HG03025 (cell line): ENCODE results near the gene ENPP6.
"Not testable (repeated sequence)": the region's sequence is repeated elsewhere in the genome, so short reads cannot be mapped to it uniquely, and the experiment has no call there.

ENCODE experiments used
- ATAC-seq: cut with Tn5 transposase; IDR thresholded peaks from one replicate; pipeline ENCODE4 v1.9.1; 2021; ENCODE audit warnings: mild to moderate bottlenecking, moderate library complexity; ENCODE audit not compliant: unreplicated experiment, low FRiP score

ENPP6 gene

GRCh38 chr4:184150102-184150839 lies 67.4 kb downstream of the ENPP6 start:
- no peak for ATAC-seq

DNA sequence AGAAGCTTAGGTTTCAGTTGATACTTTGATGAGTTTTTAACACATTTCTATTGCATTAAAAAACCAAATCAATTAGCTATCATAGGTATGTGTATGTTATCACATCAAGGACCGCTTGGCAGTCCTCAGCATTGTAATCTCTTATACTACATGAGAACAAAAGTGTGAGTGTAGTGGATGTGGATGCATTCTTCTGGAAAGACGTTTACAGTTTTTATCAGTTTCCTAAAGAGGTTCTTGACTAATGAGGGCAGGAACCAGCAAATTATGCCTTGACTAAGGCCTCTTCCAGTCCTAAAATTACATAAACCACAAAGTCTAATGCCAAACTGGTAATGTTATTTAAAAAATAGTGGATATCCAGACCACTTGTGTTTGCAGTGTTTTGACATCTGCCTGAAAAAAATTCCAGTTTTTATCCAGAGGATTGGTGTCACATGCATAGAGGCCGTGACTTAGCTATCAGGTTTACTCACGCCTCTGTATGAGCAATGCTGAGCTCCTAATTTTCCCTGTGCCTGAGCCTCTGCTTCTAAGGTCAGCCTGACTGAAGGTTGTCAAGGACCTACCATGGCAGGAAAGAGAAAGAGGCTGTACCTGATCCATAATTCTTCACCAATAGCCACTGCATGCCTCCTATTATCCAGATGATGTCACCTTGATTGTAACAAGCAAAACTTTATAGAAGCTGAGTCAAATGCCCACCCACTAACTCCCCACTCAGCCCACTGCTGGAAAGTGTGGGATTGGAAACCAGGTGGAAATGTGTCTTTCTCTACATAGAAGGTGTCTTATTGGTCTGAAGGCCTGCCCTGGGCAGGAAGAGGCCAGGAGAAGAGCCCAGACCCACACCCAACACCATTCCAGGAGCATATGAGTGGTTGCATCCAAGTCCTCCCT lies 68.7 kb downstream of the ENPP6 start:
- no peak for ATAC-seq

DNA sequence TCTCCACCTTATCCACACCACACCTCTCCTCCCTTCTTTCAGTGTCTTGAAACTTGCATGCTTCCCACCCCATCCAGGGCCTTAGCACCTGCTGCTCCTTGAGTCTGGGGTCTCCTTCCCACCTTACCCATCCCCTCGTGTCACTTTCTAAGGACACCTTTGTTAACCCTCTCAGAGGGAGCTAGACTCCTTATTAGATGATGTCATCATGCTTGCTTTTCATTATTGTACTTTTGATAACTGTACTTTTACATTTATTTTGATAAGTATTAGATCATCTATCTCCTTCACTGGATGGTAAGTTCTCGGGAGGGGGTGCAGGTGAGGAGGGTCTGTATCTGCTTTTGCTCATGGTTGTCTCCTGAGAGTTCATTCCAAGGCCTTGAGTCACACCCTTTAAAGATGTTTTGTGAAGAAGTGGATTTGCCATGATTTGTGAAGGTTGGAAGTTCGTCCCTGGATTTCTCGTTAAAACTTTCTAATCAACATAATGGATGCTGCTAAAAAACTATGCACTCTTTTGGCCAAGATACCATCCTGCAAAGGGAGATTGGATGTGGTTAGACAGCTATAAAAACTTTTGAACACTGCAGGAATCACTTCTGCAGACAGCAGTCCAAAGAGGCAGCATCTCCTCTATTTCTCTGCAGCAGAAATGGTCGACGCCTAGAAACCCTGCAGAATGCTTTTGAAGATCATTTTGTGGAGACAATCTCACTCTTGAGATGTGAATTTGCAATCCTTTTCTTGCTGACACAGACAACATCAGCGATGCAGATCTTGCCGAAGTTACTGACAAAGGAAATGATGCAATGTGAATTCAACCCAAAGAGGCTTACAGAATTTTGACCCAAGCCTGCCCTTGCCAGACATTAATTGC lies 69.6 kb downstream of the ENPP6 start:
- no peak for ATAC-seq

DNA sequence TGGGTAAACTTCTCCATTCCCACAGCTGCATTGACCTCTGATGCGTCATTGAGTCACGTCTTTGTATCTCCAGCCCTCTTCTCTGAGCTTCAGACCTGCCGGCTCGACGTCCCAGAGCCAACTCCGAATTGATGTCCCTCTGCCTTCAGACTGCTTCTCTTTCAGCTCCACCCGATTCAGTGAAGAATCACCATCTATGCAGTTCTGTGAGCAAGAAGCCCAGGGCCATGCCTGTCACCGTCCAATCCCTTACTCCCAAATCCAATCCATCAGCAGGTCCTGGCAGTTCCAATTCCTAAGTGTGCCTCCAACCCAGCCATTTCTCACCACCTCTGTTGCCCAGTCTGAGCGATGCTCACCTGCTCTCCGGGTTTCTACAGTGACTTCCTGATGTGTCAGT lies 70.7 kb downstream of the ENPP6 start:
- no peak for ATAC-seq

DNA sequence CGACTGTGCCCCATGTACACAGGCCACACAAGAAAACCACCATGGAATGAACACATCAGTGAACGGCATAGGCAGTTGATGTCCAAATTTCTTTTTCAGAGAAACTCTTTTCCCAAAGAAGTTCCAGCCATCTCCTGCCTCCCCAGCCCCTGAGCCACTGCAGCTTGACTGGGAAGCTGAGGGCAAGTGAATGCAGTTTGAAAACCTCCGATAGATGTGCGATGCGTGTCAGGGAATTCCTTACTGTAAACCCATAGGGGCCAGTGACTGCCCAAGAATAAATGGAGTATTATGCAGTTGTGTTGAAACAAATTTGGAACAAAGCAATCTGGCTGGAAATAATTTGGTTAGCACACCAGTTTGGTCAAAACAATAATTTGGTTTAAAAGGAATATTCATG lies 72.1 kb downstream of the ENPP6 start:
- no peak for ATAC-seq

DNA sequence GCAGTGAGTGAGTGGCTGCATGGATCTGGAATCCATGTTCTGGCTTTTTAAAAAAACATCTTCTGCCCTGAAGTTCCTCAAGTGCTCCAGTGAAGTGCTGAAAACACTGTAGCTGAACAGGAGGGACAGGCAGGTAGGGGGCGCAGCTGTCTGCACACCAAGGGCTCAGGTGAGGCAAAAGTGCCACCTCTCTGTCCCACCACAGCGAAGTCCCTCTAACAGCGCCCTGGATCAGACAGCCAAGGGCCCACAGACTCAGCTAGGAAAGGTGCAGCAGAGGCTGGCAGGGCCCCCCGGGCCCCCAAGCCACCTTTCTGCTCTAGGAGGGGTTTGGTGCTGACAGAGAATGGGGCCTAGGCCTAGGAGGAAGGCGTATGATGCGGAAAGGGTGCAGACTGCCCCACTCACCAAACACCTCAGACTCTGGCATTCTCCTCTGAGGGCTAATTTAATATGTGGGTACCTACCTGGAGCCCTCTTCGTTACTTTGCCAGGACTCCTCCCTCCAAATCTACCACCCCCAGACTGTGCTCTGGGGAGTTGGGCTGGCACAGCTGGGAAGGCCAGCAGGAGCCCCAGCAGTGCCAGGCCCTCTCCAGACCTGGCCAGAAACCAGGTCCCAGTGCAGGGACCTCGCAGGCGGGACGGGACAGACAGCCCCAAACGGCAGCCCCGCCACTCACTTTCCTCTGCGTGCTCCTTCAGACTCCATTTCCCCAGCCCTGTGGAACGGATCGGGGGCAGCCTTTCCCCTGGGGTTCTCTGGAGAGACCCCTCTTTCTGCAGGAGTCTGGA lies 73.7 kb downstream of the ENPP6 start:
- ATAC-seq = no peak

DNA sequence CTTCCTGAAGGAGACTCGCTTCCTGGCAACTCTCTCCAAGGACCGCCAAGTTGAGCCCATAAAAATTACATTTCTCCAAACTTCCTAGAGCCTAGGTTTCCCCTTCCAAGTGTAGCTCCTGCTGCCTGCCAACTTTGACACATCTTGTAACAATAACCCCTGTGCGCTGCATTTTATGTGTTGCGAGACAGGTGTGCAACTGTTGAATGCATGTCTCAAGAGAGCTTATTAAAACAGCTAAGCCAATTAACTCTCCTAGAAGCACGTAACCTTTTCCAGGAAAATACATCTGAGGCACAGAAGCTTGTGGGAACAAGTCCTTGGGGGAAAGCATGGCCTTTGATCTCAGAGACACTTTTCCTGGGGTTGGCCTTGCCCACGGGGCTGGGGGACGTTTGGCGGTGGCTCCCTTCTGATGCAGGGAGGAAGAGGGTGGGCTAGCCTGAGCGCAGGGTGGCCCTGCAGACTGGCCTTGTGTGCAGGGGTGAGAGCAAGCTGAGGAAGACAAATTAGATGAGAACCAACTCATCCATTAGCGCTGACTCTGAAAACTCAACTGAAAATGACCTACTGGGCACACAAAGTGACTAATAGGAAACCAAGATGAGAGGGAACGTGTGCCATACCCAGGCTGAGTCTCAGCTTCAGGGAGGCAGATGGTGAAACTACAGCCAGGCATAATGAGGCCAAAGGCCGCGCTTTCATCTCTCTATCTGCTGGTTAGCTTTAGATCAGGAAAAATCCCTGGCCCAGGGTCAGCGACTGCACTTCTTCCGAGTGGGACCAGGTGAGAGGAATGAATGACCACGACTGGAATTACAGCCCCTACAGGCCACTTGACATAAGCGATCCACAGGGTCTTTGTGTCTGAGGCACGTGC lies 75.3 kb downstream of the ENPP6 start:
- ATAC-seq = no peak

DNA sequence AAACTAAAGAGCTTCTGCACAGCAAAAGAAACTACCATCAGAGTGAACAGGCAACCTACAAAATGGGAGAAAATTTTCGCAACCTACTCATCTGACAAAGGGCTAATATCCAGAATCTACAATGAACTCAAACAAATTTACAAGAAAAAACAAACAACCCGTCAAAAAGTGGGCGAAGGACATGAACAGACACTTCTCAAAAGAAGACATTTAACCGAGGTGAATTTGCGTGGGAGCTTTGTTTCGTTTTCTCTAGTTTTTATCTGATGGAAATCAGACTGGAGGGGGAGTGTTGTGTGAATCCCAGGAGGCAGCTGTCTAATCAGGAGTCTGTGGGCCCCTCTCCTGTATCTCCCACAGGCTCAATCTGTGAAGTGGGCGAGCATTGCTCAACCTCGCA lies 76.8 kb downstream of the ENPP6 start:
- not testable (repeated sequence) for ATAC-seq

DNA sequence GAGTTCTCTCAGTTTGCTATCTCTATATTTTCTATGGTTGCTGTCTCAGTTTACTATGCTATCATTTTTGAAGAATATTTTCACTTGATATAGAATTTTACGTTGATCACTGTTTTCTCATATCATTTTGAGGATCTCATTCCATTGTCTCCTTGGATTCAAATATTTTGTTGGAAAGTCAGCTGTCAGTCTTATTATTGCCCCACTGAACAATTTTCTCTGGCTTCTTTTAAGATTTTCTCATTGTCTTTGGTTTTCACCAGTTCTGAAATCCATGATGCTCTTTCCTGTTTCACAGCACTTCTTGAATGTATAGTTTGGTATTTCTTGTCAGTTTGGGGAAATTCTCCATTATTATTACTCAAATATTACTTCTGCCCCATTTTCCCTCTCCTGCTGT lies 81.1 kb downstream of the ENPP6 start:
- no peak for ATAC-seq

GRCh38 chr4:184126800-184127199 lies 90.9 kb downstream of the ENPP6 start:
- ATAC-seq = no peak

DNA sequence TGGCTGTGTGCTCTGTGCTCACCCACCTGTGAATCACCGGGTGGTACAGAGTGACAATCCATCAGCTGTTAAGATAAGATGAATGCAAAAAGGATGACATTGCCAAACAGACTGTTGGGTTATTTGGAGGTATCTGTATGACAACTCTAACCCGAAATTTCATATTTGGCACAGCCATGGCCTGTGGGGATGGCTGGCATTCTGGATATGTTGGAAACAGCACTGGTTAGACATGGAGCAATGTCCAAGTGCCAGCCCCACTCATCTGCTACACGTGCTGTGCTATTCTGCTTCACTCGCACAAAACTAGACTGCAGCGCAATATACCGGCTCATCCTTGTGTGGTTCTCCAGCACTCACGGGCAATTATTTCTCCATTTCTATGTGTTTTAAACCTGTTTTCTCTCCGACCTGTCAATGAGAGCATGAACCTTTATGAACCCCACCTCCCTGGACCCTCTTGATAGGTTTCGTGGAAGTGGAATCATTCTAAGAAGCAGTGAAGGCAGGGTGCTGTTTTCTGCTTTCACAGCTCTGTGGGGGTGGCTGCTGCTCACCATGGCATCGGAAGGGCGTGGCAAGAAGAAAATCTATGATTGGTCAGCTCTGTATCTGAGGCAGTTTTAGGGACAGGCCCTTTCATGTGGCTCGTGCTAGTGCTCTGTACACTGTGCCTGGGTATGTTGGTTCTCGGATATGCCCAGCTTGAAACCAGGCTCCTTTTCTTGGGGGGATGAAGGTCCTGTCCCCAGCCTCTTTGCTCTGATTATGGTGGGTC lies 94.9 kb downstream of the ENPP6 start:
- no peak for ATAC-seq

- no peak for ATAC-seq
Observed at GRCh38 chr4:184120549-184121127, 97.0 kb downstream of the ENPP6 start.

GRCh38 chr4:184117662-184118199 lies 99.9 kb downstream of the ENPP6 start:
- no peak for ATAC-seq

- ATAC-seq = no peak
Observed at GRCh38 chr4:184115399-184115798, 102.3 kb downstream of the ENPP6 start.

- ATAC-seq = no peak
Observed at GRCh38 chr4:184114431-184114830, 103.2 kb downstream of the ENPP6 start.

DNA sequence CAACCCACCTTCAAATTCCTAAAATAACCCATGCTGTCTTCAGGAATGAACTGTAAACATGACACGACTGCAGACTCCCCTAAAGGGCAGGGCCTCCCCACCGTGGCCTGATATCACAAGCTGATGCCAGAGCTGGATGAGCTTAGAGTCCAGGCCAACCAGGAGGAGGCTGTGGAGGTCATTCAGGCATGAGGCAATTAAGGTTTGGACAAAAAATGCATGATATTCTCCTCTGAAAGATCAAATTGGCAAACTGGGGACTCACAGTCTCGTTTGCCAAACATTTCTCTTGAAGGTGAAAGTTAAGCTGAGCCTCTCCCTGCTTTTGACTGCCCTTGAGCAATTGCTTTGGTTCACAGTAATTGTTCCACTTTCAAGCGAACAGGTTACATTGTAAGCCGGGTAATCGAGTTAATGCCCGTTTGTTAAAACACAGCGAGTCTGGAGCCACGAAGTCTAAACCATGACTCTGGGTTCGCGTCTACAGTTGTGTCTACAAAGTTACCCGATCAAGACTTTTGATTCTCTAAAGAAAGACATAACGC lies 105.6 kb downstream of the ENPP6 start:
- ATAC-seq = no peak

DNA sequence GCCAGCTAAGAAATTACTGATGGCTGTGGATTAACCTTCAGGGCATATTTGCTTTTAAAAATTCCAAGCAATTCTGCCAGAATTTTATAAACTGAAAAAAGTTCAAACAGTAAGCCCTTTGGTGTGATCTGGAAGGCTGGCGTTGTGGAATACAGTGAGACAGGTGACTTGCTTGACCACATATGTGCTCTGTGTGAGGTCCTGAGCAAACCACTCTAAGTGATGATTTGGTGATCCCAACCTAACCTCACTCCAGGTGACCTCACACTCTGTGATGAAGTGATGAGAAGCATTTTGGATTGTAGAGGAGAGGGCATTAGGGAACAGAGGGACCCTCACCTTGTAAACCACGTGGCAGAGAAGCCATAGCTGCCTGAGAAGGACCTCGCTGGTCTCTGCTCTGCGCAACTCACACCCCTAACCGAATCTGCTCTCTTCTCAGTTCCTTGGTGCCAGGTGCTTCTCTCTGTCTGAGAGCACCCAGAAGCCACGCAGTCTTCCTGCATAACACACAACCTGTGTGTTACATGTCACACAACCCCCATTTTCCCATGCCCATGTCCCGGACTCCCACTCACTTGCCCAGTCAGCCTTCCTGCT lies 106.3 kb downstream of the ENPP6 start:
- ATAC-seq = no peak
